Neural progenitor cell (in vitro differentiated cells): ENCODE data around the gene B3GAT2.

Experiments used
- CTCF ChIP-seq: fragments of 200-600 bp; sonication (generic); IDR thresholded peaks from 2 replicates; pipeline ENCODE4 v1.5.1; 2017; ENCODE audit warnings: antibody characterized with exemption, mild to moderate bottlenecking
- EZH2 ChIP-seq: fragments of 200-600 bp; sonication (generic); IDR thresholded peaks from 2 replicates; pipeline ENCODE4 v1.6.1; 2017; ENCODE audit warnings: antibody characterized with exemption, mild to moderate bottlenecking, moderate library complexity

- TF ChIP-seq CTCF, result no peak
- no peak for TF ChIP-seq EZH2
Measured at GRCh38 chr6:70860045-70860444, 96.8 kb downstream of the B3GAT2 start.
